HepG2 (cell line): ENCODE results near the gene BLOC1S1. TPM values are rescaled to one million over a fixed set of nuclear protein-coding genes. Genes with fewer than 3 reads are reported as not detected.

Experiments used
- ATRX ChIP-seq: sonication (generic); formaldehyde crosslinking; IDR thresholded peaks from 2 replicates; pipeline ENCODE4 v1.4.0; 2020; ENCODE audit warnings: missing genetic modification reagents, borderline replicate concordance
- CERS6 ChIP-seq: sonication (generic); formaldehyde crosslinking; IDR thresholded peaks from 2 replicates; pipeline ENCODE4 v1.5.0; 2020; ENCODE audit warnings: missing genetic modification reagents
- ELF3 ChIP-seq: IDR thresholded peaks from 2 replicates; pipeline ENCODE4 v1.6.1; 2016; ENCODE audit warnings: missing genetic modification reagents, missing compliant biosample characterization
- ETV5 ChIP-seq: IDR thresholded peaks from 2 replicates; pipeline ENCODE4 v1.6.1; 2018; ENCODE audit warnings: missing biosample characterization, missing genetic modification reagents, inconsistent platforms, borderline replicate concordance
- HIC2 ChIP-seq: sonication (generic); formaldehyde crosslinking; IDR thresholded peaks from 2 replicates; pipeline ENCODE4 v1.9.0; 2022; ENCODE audit warnings: low read depth, missing genetic modification reagents
- HOXA5 ChIP-seq: sonication (generic); formaldehyde crosslinking; IDR thresholded peaks from 2 replicates; pipeline ENCODE4 v1.4.0; 2020; ENCODE audit warnings: missing genetic modification reagents
- IRF2 ChIP-seq: IDR thresholded peaks from 2 replicates; pipeline ENCODE4 v1.6.1; 2018; ENCODE audit warnings: missing genetic modification reagents, missing compliant biosample characterization
- MLX ChIP-seq: IDR thresholded peaks from 2 replicates; pipeline ENCODE4 v1.6.1; 2016
- NONO ChIP-seq, 2 experiments: fragments of 450-650 bp in 1 of 2; sonication (generic) in 1 of 2; formaldehyde crosslinking in 1 of 2; IDR thresholded peaks in 1 of 2; conservative IDR thresholded peaks in 1 of 2; 2 replicates each; pipeline versions ENCODE4 v1.6.1 to v1.8.0; 2017 to 2022; ENCODE audit warnings: mild to moderate bottlenecking in 1 of 2, missing genetic modification reagents in 1 of 2, moderate library complexity in 1 of 2
- NRL ChIP-seq: sonication (generic); formaldehyde crosslinking; IDR thresholded peaks from 2 replicates; pipeline ENCODE4 v1.5.0; 2020; ENCODE audit warnings: missing genetic modification reagents, mild to moderate bottlenecking, moderate library complexity, borderline replicate concordance
- POLR2AphosphoS2 ChIP-seq: IDR thresholded peaks from 2 replicates; pipeline ENCODE4 v1.6.1; 2011; ENCODE audit warnings: low read depth, low read length, improper control_type of control experiment
- TCF7 ChIP-seq: sonication (generic); IDR thresholded peaks from 2 replicates; pipeline ENCODE4 v1.6.1; 2016; ENCODE audit warnings: antibody characterized with exemption, low read depth
- THAP11 ChIP-seq: IDR thresholded peaks from 2 replicates; pipeline ENCODE4 v1.6.1; 2016; ENCODE audit warnings: missing biosample characterization, missing genetic modification reagents
- ZBTB1 ChIP-seq: sonication (generic); formaldehyde crosslinking; IDR thresholded peaks from 2 replicates; pipeline ENCODE4 v1.4.0; 2020; ENCODE audit warnings: missing genetic modification reagents, borderline replicate concordance
- ZBTB3 ChIP-seq: sonication (generic); formaldehyde crosslinking; IDR thresholded peaks from 2 replicates; pipeline ENCODE4 v1.4.0; 2020; ENCODE audit warnings: low read depth, mild to moderate bottlenecking, moderate library complexity, missing genetic modification reagents, borderline replicate concordance
- ZMYM4 ChIP-seq: sonication (generic); formaldehyde crosslinking; IDR thresholded peaks from 2 replicates; pipeline ENCODE4 v1.8.1; 2023; ENCODE audit warnings: mild to moderate bottlenecking, missing genetic modification reagents
- ZNF180 ChIP-seq: sonication (generic); formaldehyde crosslinking; IDR thresholded peaks from 2 replicates; pipeline ENCODE4 v1.4.0; 2020; ENCODE audit warnings: low read depth, missing genetic modification reagents, borderline replicate concordance
- ZNF329 ChIP-seq: sonication (generic); formaldehyde crosslinking; IDR thresholded peaks from 2 replicates; pipeline ENCODE4 v1.9.0; 2021; ENCODE audit warnings: low read depth, mild to moderate bottlenecking, missing genetic modification reagents
- ZNF34 ChIP-seq: sonication (generic); formaldehyde crosslinking; IDR thresholded peaks from 2 replicates; pipeline ENCODE4 v1.4.0; 2020; ENCODE audit warnings: mild to moderate bottlenecking, missing genetic modification reagents, borderline replicate concordance
- ZNF44 ChIP-seq: sonication (generic); formaldehyde crosslinking; IDR thresholded peaks from 2 replicates; pipeline ENCODE4 v1.5.1; 2020; ENCODE audit warnings: mild to moderate bottlenecking, missing genetic modification reagents
- ZNF484 ChIP-seq: sonication (generic); formaldehyde crosslinking; IDR thresholded peaks from 2 replicates; pipeline ENCODE4 v1.5.1; 2020; ENCODE audit warnings: mild to moderate bottlenecking, low read depth, missing genetic modification reagents, borderline replicate concordance
- ZNF546 ChIP-seq: sonication (generic); formaldehyde crosslinking; conservative IDR thresholded peaks from 2 replicates; pipeline ENCODE4 v1.8.1; 2023; ENCODE audit warnings: mild to moderate bottlenecking, missing genetic modification reagents
- ZNF710 ChIP-seq: sonication (generic); formaldehyde crosslinking; IDR thresholded peaks from 2 replicates; pipeline ENCODE4 v1.5.0; 2020; ENCODE audit warnings: mild to moderate bottlenecking, missing genetic modification reagents, borderline replicate concordance
- ZNF724P ChIP-seq: sonication (generic); formaldehyde crosslinking; IDR thresholded peaks from 2 replicates; pipeline ENCODE4 v1.8.0; 2022; ENCODE audit warnings: missing genetic modification reagents, borderline replicate concordance
- ZNF83 ChIP-seq: sonication (generic); formaldehyde crosslinking; IDR thresholded peaks from 2 replicates; pipeline ENCODE4 v1.4.0; 2020; ENCODE audit warnings: missing genetic modification reagents, mild to moderate bottlenecking, borderline replicate concordance
- polyA plus RNA-seq, 8 experiments: library from polyadenylated mRNA; depleted of rRNA in 3 of 8; stranded (reverse) in 7 of 8; unstranded in 1 of 8; fragments of >200 nt; fragmentation: Illumina TruSeq in 4 of 8; extraction: Trizol in 4 of 8; gene quantifications; 2 replicates each; pipeline versions ENCODE4 v1.2.1 to v1.2.3, GENCODE V29; 2011 to 2016; ENCODE audit warnings: low read depth in 4 of 8, missing spikeins in 1 of 8, mixed read lengths in 1 of 8; ENCODE audit not compliant: insufficient read depth in 1 of 8
- total RNA-seq, 5 experiments: library from RNA; depleted of rRNA; stranded (reverse); fragments of >200 nt; fragmentation: Illumina TruSeq; extraction: Trizol; gene quantifications; 2 replicates each; pipeline ENCODE4 v1.2.3, GENCODE V29; 2016; ENCODE audit warnings: low read depth in 1 of 5

Gene BLOC1S1
- total and polyA plus RNA-seq, 2 of the 13 experiments (the other 11 are each of a cell fraction or from before 2014, with no cell fraction given), result 55.1 to 95.3 TPM

GRCh38 chr12:55715833-55716581 lies at the start of gene BLOC1S1 (continued):
- TF ChIP-seq ETV5, result peak; percentile 97
- TF ChIP-seq ZNF724P, result 0 out of 2 replicates have a peak, but pooled peaks have one; percentile 41
- no peak for TF ChIP-seq ZNF180 (CRISPR knock-in tag)
- TF ChIP-seq ZBTB1 (CRISPR knock-in tag), result 0 out of 2 replicates have a peak, but pooled peaks have one; percentile 17
- peak; percentile 59 for TF ChIP-seq ELF3 (CRISPR knock-in tag)
- TF ChIP-seq HOXA5 (CRISPR knock-in tag), result no peak
- TF ChIP-seq ZMYM4, result peak; percentile 88
- no peak; the same call in 1 of the 2 replicates for TF ChIP-seq ZNF44 (CRISPR knock-in tag)
- peak; percentile 86 for TF ChIP-seq THAP11
- no peak for TF ChIP-seq POLR2AphosphoS2
- TF ChIP-seq ATRX (CRISPR knock-in tag), result no peak
- no peak for TF ChIP-seq TCF7
- TF ChIP-seq ZBTB3 (CRISPR knock-in tag), result no peak
- peak; percentile 69; the same call in 1 of the 2 replicates for TF ChIP-seq NRL (CRISPR knock-in tag)
- TF ChIP-seq CERS6 (CRISPR knock-in tag), result no peak
- no peak for TF ChIP-seq ZNF83 (CRISPR knock-in tag)
- TF ChIP-seq ZNF710, result no peak
- 0 out of 2 replicates have a peak, but pooled peaks have one; percentile 29 for TF ChIP-seq ZNF329 (CRISPR knock-in tag)
- TF ChIP-seq ZNF34, result peak; percentile 32; the same call in 1 of the 2 replicates
- no peak for TF ChIP-seq ZNF484
- TF ChIP-seq IRF2 (CRISPR knock-in tag), result peak; percentile 83
- peak; percentile 78; the same call in 1 of the 2 replicates for TF ChIP-seq MLX (CRISPR knock-in tag)
- TF ChIP-seq ZNF546, result 0 out of 2 replicates have a peak, but pooled peaks have one; percentile 86
- TF ChIP-seq HIC2, result no peak
- no peak for TF ChIP-seq NONO (IDR thresholded peaks at IDR 0.05)
- peak; percentile 76 for TF ChIP-seq NONO (CRISPR knock-in tag; conservative IDR thresholded peaks at IDR 0.05)
